ENCODE results near the gene FRYL.
"Not testable (repeated sequence)": the region's sequence is repeated elsewhere in the genome, so short reads cannot be mapped to it uniquely, and the experiment has no call there.

Gene FRYL

DNA sequence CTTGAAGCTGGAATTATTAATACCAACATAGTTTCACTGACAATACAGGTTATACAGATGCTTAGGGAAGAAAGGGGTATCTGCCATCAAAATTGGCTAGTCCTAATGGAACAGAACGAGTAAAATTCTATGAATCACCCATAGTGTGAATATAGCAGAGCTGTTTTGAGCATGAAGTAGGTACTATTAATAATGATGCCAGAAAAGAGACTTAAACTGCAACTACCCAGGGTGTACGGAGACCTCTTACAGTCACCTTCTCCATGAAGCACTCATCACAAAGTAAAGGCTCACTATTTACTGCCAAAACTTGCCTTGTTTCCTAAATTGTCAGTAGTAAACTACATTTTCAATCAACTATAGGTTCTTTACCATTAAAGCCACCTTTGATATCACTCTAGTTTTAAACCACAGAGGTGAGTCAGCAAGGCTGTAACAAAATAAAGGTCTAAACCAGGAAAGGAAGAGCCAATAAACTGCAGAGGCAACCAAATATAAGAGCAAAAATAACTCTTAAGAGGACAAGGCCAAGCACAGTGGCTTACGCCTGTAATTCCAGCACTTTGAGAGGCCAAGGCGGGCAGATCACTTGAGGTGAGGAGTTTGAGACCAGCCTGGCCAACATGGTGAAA, 114.4 kb downstream of the FRYL start:
- no peak for DNase-seq (ENCODE audit: low read depth in 2 of 3, low spot score in 2 of 3)

- no peak for DNase-seq (ENCODE audit: low read depth in 2 of 3, low spot score in 2 of 3)
These were observed 115.1 kb downstream of the FRYL start for GRCh38 chr4:48664938-48665337.

DNA sequence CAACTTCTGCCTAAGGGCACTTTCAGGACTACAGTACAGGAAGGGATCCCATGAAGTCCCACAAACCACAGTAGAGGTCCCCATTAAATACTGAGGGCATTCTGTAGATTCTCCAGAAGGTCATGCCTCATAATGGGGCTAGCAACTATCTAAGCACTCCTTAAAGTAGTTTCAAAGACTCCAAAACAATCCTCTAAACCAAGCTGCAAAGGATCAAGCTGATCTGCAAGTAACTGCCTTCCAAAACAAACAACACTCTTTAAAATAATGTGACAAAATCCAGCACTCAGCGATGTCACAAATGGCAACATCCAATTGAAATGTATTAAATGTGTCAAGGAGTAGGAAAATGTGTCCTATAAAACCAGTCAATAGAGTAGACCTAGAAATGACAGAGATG, 118.7 kb downstream of the FRYL start:
- DNase-seq (ENCODE audit: low read depth in 2 of 3, low spot score in 2 of 3), result no peak

DNA sequence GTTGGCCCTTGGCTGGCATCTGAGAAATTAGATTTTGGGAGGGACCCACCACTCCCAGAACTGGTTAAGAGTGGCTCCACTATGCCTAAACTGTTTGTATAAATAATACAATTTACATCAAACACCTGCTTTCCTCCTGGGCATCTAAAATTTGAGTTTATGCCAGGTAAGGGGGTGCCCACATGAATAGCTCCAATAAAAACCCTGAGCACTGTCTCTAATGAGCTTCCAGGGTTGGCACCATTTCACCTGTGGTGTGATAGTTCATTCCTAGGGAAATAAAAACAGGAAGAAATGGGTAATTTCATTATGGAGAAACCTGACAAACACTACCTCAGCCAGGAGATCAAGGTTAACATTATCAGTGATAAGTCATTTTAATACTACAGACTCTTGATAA, 119.7 kb downstream of the FRYL start:
- no peak for DNase-seq (ENCODE audit: low read depth in 2 of 3, low spot score in 2 of 3)

- DNase-seq (ENCODE audit: low read depth in 2 of 3, low spot score in 2 of 3), result no peak
These were observed 125.9 kb downstream of the FRYL start for GRCh38 chr4:48654015-48654664.

DNA sequence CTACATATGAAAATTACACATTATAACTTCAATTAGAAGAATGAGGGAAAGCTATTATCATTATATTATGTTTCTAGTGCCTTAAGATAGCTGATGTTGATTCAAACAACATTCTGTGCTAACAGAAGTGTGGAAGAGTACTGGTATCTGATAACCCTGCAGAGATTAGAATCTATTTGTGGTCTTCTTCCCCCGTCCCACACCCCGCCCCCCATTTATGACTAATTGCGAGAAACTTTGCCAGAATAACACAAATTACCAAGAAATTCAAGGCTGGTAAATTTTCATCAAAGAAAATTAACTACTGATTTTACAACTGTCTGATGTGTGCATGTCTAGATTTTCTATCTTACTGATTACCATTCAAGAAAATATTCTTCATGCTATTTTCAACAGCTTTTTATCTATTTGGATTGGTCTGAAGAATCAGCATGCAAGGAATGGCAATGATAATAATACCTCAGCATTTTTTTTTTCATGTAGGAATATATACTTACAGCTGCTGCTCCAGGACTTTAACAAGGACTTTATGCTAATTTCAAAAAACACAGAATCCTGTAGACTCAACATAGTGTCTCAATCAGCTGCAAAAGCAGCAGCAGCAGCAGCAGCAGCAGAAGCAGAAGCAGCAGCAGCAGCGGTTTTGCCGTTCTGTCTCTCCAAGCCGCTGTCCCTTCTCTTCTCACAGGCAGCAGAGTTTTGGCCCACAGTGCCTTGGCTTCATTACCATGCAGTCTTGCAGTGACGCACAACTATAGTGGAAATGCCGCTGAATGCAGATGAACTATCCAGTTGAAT, 126.7 kb downstream of the FRYL start:
- DNase-seq (ENCODE audit: low read depth in 2 of 3, low spot score in 2 of 3), result no peak

- no peak for DNase-seq (ENCODE audit: low read depth in 2 of 3, low spot score in 2 of 3)
These were observed 128.2 kb downstream of the FRYL start for GRCh38 chr4:48651914-48652313.

DNA sequence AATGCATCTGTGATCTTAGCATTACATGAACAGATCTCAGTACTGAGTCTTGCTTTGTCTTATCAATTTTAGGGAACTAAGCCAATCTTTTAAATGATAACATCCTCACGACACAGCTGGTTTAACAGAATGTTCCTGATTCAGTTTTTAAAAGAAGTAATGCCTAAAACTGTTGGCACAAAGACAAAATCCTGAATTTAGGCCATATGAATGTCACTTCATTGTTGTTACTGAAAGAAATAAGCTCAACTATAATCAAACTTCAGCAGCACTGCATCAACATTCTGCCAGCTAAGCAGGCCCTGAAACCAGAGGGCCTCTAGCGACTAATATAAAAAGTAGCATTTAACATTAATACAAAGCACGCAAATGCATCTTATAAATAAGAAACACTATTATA, 130.6 kb downstream of the FRYL start:
- DNase-seq (ENCODE audit: low read depth in 2 of 3, low spot score in 2 of 3), result no peak

DNA sequence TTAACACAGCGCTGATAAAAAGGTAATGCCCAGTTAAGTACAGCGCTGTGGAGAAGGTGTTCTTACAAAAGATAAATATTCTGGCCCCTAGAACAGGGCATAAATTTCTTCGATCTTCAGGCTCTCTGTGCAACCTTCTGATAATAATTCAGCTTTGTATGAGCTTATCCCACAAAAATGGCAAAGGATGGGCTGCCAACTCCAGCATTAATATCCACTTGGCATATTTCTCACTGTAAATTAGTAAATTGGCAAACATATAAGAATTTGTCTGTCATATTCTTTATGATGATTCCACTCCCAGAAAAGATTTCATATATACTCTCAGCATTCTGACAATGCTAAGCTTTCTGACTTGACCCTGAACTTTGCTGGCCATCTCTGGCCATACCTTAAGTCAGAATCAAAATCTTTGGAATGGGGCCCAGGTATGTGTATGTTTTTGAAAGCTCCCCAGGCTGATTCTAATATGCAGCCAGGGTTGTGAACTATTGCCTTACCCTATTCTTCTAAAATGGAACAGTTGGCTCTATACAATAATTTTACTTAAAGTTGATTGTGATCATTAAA, 134.8 kb downstream of the FRYL start:
- no peak for DNase-seq (ENCODE audit: low read depth in 2 of 3, low spot score in 2 of 3)

GRCh38 chr4:48642421-48643374, 137.4 kb downstream of the FRYL start:
- DNase-seq (ENCODE audit: low read depth in 2 of 3, low spot score in 2 of 3), result no peak

DNA sequence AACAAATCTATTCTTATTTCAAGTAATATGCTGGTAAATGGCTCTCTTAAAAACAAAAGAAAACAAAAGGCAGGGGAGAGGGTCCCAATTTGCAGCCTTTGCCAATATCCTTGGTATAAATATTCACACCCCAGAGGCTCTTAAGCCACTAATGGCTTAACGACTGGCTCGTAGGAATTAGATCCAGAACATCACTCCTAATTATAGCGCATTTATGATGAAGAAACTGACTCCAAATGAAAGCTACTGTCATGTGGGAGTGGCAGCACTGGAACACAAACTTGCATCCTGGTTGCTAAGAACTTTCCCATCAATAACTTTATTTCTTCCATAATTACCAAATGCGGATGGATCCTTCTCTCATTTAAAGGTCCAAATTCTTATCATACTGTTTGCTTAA, 138.7 kb downstream of the FRYL start:
- no peak for DNase-seq (ENCODE audit: low read depth in 2 of 3, low spot score in 2 of 3)

DNA sequence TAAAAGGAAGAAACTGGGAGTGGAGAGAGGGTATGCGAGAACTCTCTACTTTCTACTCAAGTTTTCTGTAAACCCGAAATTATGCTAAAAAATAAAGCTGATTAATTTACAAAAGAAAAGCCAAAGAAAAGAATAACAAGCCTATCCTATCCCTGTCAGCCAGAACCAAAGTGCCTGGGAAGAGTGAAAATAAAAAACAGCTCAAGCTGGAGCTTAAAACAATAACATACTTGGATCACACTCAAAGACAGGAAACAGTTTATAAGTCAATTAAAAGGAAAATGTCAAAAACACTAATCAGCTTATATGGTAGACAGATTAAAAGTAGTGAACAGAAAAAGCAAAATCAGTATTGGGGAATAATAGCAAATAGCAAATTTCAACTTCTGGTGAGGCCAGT, 139.4 kb downstream of the FRYL start:
- no peak for DNase-seq (ENCODE audit: low read depth in 2 of 3, low spot score in 2 of 3)

GRCh38 chr4:48640225-48640624, 139.9 kb downstream of the FRYL start:
- DNase-seq (ENCODE audit: low read depth in 2 of 3, low spot score in 2 of 3), result no peak

DNA sequence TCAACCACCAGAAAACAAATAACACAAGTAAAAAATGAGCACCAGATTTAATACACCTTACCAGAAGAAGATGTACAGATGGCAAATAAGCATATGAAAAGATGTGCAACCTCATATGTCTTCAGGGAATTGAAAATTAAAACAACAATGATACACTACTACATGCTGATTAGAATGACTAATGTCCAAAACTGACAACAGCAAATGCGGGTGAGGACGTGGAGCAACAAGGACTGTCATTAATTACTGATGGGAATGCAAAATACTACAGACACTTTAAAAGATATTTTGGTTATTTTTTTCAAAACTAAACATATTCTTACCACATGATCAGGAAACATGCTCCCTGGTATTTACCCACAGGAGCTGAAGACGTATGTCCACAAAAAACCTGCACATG, 140.3 kb downstream of the FRYL start:
- no peak for DNase-seq (ENCODE audit: low read depth in 2 of 3, low spot score in 2 of 3)

DNA sequence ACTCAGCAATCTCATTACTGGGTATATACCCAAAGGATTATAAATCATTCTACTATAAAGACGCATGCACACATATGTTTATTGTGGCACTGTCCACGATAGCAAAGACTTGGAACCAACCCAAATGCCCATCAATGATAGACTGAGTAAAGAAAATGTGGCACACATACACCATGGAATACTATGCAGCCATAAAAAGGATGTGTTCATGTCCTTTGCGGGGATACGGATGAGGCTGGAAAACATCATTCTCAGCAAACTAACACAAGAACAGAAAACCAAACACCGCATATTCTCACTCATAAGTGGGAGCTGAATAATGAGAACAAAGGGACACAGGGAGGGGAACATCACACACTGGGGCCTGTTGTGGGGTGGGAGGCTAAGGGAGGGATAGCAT, 141.5 kb downstream of the FRYL start:
- not testable (repeated sequence) for DNase-seq (ENCODE audit: low read depth in 2 of 3, low spot score in 2 of 3)

GRCh38 chr4:48636911-48637310, 143.2 kb downstream of the FRYL start:
- no peak for DNase-seq (ENCODE audit: low read depth in 2 of 3, low spot score in 2 of 3)

DNA sequence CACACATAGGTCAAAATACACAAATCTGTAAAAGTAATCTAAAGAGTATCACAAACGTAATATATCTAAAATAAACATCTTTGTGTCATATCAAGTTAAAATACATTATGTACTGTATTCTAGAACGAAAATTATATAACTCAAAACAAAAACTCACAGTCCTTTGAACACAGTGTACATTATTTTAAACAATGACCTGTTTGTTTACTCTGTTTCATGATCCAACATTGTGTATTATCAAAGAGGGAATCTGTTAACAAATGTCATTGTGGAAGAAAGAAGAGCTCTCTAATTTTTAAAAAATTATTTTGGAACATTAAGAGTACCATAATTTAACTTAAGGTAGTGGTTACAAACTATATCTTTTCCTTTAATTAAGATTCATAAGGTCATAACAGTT, 144.1 kb downstream of the FRYL start:
- DNase-seq (ENCODE audit: low read depth in 2 of 3, low spot score in 2 of 3), result no peak

DNA sequence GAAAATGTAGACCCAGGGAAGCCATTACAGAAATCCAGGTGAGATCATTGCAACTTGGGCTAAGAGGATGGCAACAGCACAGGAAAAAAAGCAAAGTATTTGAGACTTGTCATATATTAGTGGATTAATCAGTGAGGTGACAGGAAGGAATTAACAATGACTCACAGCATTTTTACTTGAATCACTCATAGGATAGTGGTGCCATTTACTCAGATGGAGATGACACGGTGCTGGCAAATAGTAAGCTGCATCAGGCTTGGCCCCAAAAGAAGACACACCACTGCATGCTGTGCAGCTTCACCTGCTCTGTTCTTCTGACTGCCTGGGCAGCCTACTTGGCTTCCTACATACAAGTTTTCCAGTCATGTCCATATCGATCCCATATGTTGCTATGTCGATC, 144.8 kb downstream of the FRYL start:
- DNase-seq (ENCODE audit: low read depth in 2 of 3, low spot score in 2 of 3), result no peak

DNA sequence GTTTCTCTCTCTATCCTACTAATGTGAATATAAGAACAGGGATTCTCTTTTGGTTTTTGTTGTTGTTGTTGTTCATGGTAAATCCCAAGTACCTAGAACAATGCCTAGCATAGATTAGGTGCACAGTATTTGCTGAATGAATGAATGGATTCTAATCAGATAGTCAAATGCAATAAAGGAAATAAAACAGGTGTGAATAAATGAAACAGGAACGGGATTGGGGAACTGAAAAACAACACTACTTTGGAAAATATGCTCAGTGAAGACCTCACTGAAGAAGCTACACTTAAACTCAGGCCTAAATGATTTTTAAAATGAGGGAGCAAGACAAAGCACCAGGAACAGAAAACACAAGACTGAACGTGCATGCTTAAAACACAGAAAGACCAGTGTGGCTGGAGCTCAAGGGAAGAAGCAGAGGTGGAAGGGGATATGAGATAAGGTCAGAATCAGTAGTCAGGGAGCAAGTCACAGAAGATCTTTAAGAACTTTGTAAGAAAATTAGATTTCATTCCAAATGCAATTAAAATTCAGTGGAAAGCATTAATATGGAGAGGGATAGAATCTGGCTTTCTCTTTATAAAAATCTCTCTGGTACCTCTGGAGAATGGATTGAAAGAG, 145.3 kb downstream of the FRYL start:
- DNase-seq (ENCODE audit: low read depth in 2 of 3, low spot score in 2 of 3), result no peak

DNA sequence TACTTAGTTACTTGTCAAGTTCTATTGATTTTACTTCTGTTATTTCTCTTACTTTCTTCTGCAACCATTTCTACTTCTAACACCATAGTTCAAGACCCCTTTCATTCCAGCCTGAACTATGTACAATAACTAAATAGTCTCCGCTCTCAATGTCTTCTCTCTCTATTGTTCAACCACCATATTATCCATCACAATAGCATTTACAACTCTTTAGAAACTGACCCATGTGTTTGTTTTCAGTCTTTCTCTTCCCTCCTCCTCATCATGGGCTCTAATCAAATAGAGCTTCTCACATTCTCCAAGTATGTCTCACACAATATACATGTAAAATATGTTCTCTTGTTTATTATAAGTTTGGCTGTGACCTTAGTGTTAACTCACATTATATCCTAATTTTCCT, 146.4 kb downstream of the FRYL start:
- no peak for DNase-seq (ENCODE audit: low read depth in 2 of 3, low spot score in 2 of 3)

GRCh38 chr4:48629458-48629857, 150.6 kb downstream of the FRYL start:
- no peak for DNase-seq (ENCODE audit: low read depth in 2 of 3, low spot score in 2 of 3)
